Activated CD4-positive, alpha-beta T cell treated with anti-CD3 and anti-CD28 coated beads, Interleukin-2, amount 50 U/mL, for 16 hours (primary cell): ENCODE data around the gene FGFR4.

Experiments
- DNase-seq: peaks from one replicate; pipeline ENCODE4 v3.0.0-alpha.2; 2020

FGFR4 gene

GRCh38 chr5:177103523-177104253 lies 17.0 kb downstream of the FGFR4 start:
- no peak for DNase-seq

DNA sequence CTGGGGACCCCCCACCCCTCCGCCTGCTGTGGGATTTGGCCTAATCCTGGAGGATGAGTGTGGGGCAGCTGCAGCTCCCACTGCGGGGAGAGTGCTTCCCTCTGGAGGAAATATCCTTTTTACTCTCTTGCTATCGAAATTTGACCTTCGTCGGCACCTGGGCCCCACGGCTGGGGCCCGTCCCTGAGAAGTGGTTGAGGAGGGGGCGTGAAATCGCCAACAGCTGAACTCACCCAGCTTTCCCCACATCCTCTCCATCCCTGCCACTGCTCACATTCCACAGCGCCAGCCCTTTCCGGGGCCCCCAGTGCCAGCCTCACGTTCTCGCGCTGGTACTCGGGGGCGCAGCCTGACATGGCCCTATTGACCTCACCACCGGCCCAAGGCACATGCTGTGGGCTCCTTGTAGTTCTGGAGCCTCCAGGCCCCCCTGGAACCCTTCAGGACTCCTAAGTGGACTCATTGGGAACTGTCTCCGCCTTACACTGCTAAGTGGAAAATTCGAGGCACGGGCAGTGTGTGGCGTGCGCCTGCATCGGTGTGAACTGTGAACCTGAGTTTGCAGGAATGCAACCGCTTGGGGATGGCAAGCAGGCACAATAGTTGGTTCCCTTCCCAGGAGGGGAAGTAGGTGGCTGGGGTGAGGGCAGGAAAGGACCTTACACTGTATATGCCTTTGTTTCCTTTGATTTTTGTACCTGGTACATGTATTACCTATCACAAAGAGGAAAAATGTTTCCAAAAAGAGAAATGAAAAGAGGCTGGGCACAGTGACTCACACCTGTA lies 19.2 kb downstream of the FGFR4 start:
- DNase-seq: no peak

DNA sequence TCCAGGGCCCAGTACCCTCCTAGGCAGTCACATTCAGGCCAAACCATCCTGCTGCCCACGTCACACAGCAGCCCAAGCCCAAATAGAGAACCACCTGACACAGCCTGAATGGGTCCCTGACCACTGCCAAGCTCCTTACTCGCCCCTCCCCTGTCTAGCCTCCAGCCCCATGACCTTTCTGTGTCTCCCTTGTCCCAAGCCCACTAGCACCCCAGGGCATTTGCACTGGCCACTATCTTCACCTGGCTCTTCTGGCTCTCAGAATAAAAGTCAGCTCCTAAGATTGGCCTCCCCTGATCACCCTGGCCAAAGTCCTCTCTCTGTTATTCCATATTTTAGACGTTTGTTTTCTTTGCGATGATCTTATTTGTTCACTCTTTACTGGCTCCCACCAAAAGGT lies 20.4 kb downstream of the FGFR4 start:
- no peak for DNase-seq

DNA sequence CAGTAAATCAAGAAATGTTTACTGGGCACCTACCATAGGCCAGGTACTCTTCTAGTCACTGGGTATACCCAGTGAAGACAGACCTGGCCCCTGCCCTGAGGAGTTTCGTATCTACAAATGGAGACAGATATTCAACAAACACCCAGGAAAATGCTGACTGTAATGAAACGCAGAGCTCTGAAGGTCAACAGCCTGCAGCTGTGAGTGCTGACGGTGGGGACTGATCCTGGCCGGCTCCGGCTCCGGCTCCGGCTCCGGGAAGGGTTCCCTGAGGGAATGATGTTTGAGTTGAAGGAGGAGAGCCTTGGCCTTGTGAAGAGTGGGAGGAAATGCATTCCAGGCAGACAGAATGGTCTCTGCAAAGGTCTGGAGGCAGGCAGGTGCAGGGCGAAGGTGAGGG lies 23.1 kb downstream of the FGFR4 start:
- DNase-seq: no peak

DNA sequence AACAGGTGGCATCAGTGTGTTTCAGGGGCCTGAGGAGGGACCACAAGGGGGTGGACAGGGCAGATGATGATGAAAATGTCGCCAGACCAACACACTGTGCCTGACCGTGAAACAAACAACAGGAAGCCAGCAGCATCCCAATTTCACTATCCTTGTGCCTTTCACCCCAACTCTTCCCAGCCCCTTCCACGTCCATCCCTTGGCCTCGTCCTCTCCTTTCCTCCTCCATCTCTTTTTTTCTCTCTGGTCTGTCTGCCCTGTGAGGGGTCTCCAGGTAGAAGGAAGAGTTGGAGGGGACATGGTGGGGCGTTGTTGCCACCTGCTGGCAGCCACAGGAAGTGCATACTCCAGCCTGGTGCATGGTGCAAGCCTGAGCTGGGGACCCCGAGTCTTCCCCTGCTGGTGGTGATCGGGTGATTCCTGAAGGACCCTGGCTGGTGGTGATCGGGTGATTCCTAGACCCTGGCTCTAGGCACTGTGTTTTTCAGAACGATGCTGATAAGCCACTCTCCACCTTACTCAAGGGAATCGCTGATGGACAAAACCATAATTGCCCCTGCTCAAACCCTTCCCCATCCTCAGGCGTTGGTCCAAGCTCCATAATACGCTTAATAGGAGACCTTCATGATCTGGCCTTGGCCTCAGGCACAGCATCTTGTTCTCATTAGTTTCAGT lies 25.1 kb downstream of the FGFR4 start:
- peak; percentile 67 for DNase-seq

DNA sequence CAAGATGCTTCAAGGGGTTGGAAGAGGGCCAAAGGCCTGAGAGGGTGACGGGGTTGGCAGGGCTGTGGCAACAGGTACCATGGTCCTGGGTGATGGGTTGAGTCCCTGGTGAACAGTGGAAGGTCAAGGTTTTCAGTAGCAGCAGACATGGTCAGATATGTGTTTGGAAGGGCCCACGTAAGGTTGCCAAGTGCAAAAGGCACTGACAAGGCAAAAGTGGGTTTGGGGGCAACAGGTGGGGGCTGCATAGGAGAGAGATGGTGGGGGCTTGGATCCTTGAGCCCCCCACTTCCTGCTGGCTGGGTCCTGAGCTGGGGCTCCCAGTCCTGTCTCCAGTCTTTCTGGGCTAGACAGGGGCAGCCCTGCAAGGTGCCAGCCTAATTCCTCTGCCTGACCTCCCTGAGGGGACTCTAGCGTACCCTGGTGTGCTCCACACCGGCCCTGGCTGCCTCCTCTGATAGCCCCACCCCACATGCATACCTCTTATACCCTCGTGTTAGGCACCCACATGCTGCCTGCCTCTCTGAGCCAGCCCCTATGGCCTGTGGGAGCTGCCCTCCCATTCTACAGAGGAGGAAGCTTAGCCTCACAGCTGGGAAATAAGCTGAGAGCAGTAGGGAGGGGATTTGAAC lies 26.0 kb downstream of the FGFR4 start:
- DNase-seq: no peak

DNA sequence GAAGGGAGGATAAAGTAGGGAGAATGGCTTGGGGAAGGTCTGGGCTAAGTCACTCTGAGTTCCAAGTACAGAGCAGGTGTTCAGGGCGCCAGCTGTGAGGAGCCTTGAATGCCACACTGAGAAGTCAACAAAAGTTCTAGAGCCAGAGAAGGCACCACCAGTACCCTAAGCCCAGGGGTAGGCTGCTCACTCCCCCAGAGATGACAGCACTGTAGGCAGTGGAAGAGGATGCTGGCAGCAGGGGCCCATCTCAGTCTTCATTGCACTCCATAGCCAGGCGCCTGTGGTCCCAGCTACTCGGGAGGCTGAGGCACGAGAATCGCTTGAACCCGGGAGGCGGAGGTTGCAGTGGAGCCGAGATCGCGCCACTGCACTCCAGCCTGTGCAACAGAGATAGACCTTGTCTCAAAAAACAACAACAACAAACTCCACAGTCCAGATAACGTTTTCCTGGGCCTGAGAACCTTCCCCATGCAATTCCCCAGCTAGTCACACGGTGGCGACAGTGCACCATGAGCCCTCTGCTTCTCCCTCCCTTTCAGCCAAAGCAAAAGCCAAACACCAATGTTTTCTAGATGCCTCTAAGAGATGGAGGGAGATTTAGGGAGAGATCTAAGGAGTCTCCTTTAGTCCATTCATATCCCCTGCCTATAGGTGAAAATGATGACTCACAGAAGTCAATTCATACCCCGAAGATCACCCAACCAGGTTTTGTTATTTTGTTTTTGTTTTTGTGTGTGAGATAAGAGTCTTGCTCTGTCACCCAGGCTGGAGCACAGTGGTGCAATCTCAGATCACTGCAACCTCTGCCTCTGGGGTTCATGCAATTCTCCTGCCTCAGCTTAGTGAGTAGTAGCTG lies 27.1 kb downstream of the FGFR4 start:
- DNase-seq: peak; percentile 81

DNA sequence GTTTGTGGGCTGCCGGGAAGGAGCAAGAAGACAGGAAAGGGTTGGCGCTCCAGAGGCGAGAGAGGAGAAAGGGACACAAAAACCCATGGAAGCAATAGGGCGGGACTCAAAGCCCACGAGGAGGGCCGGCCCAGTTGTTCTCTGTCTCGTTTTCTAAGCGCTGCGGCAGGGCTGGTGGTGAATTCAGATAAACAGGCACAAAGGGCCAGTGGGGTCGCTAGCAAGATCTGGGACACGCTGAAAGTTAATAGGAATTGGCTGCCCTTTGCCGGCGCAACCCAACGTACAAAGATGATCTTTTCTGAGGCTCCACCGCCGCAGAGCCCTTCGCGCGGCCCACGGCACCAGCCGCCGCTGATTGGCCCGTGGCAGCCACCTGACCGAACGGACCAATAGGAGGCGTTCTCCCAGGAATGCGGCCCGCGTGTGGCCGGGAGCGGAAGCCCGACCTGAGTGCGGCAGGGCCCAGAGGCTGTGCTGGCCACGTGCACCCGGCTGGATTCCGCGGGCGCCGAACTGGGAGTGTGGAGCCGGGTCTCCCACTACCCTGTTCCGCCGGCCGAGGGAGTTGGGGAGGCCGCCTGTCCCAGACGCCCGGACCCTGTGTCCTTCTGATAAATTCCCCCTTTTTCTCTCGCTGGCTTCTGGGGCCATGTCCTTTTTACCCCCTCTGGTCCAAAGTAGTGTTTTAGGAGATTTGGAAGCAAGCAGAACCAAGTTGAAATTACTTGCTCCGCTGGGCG lies 30.1 kb downstream of the FGFR4 start:
- DNase-seq: peak; percentile 91

GRCh38 chr5:177117441-177118045 lies 30.8 kb downstream of the FGFR4 start:
- no peak for DNase-seq

DNA sequence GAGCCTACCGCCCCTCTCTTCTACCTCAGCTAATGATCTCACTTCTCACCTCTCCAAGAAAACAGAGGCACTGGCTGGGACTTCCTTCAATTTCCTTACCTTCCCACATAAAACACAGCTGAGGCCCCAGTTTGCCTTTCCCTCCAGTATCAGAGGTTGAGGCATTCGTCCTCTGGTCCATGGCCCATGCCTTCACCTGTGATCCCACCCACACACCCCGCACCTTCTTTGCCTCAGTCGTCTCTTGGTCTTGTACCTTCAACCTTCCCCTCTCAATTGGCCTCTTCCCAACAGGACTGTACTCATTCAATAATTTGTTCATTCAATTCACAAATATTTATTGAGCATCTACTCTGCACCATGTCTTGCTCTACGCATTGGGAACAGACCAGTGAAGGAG lies 35.9 kb downstream of the FGFR4 start:
- DNase-seq: no peak

- no peak for DNase-seq
Measured at GRCh38 chr5:177123789-177124485, 37.2 kb downstream of the FGFR4 start.

DNA sequence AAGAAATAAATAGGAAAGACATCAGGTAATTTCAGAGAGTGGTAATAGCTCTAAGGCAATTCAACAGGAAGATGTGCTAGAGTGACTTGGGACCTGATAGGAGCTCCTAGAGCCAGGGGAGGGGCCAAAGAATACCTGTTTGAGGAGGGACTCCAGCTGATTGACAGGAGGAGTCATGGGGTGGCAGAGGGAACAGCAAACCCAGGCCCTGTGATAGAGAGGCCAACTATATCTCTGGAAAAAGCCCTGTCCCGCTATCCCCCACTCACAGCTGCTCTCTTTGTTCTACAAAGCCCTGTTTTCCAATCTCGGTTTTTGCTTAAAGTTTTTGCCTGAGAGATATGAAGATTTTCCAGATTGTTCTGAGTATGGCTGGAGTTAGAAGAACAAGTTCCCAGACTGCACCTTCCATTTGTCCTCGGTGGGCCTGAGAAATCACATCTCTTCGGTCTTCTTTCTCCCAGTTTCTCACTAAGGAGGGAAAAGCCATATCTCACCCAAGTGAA lies 37.8 kb downstream of the FGFR4 start:
- DNase-seq: no peak

GRCh38 chr5:177126771-177127170 lies 40.1 kb downstream of the FGFR4 start:
- no peak for DNase-seq

- DNase-seq: no peak
Measured at GRCh38 chr5:177128551-177128981, 41.9 kb downstream of the FGFR4 start.

GRCh38 chr5:177130211-177131018 lies 43.7 kb downstream of the FGFR4 start:
- DNase-seq: no peak

- DNase-seq: no peak
Measured at GRCh38 chr5:177131019-177131320, 44.3 kb downstream of the FGFR4 start.

DNA sequence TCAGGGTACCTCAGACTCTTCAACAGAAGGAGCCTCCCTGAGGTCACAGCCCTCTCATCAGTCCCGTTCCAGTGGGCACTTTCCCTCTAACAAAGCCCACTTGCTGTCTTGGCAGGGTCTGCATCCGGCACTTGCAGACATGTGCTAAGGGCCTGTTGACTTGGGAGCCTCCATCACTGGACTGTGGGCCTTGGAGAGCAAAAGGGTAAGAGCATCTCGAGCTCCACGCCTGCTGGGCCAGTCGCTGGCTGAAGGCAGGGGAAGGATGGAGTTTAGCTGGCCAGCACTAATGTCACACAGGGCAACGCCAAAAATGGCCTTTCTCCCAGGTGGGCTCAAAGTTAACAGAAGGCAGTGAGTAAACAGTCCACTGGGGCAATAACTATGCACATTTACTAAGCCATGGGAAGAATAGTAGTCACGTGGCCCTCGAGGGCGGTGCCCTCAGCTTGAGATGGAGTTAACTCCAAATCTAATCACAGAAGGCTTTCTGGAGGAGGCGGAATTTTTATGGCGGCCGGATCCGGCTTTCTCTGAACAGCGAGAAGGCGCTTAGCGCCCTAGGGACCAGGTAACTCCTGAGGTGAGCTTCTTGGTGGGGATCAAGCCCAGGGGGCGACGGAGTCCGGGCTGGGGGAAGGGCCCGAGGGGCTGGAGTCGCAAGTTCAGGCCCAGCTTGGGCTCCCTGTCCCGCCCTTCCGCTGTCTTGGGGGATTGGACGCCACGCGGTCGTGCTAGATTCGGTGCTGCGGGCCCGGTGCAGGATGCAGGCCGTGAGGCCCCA lies 44.8 kb downstream of the FGFR4 start:
- DNase-seq: no peak
